CD14-positive monocyte (primary cell): Measurements from ENCODE around the gene CCDC85A. TPM values are rescaled to one million over a fixed set of nuclear protein-coding genes. Genes with fewer than 3 reads are reported as not detected.

Source experiments
- DNase-seq, 3 donors: peaks; one replicate each; pipeline ENCODE4 v3.0.0-alpha.2; 2011 to 2022
- H2AFZ ChIP-seq: 2 replicates; pipeline ENCODE4 v1.6.0; 2012; ENCODE audit warnings: mild to moderate bottlenecking, low read depth, low read length, inconsistent platforms; ENCODE audit not compliant: insufficient read depth, poor library complexity, severe bottlenecking
- H3K27ac ChIP-seq, 2 donors: 1 replicate in 1 of 2; 2 replicates in 1 of 2; pipeline ENCODE4 v1.5.1; 2012 to 2013; ENCODE audit warnings: low read length in 2 of 2, control low read depth in 1 of 2, inconsistent platforms in 1 of 2, low read depth in 1 of 2, mild to moderate bottlenecking in 1 of 2
- H3K27me3 ChIP-seq, 2 donors: one replicate each; pipeline versions ENCODE4 v1.6.0 to v1.6.1; 2011 to 2013; ENCODE audit warnings: low read length in 2 of 2; ENCODE audit not compliant: control insufficient read depth in 2 of 2, insufficient read depth in 2 of 2
- H3K36me3 ChIP-seq, 2 donors: replicated peaks in 1 of 2; 1 replicate in 1 of 2; 2 replicates in 1 of 2; pipeline versions ENCODE4 v1.5.1 to v1.6.1; 2012 to 2013; ENCODE audit warnings: low read length in 2 of 2, control low read depth in 1 of 2, inconsistent platforms in 1 of 2, mild to moderate bottlenecking in 1 of 2; ENCODE audit not compliant: insufficient read depth in 2 of 2, control insufficient read depth in 1 of 2
- H3K4me1 ChIP-seq, 2 donors: 1 replicate in 1 of 2; 2 replicates in 1 of 2; pipeline versions ENCODE4 v1.5.1 to v1.6.1; 2012 to 2013; ENCODE audit warnings: low read length in 2 of 2, control low read depth in 1 of 2, inconsistent platforms in 1 of 2, mild to moderate bottlenecking in 1 of 2, moderate library complexity in 1 of 2; ENCODE audit not compliant: insufficient read depth in 2 of 2, control insufficient read depth in 1 of 2
- H3K4me2 ChIP-seq: replicated peaks from 2 replicates; pipeline ENCODE3; 2012; ENCODE audit warnings: low read length, moderate library complexity, mild to moderate bottlenecking; ENCODE audit not compliant: poor library complexity, severe bottlenecking; ENCODE audit errors: extremely low read depth
- H3K4me3 ChIP-seq, 3 experiments: fragments of 200-600 bp in 1 of 3; sonication (generic) in 1 of 3; replicated peaks in 1 of 3; 1 replicate in 2 of 3; 2 replicates in 1 of 3; pipeline ENCODE4 v1.5.1; 2011 to 2013; ENCODE audit warnings: low read length in 3 of 3, mild to moderate bottlenecking in 3 of 3, control low read depth in 2 of 3, low read depth in 2 of 3, inconsistent platforms in 1 of 3, moderate library complexity in 1 of 3
- H3K79me2 ChIP-seq: 2 replicates; pipeline ENCODE4 v1.6.0; 2012; ENCODE audit warnings: mild to moderate bottlenecking, control low read depth, inconsistent platforms, low read length, moderate library complexity; ENCODE audit not compliant: insufficient read depth
- H3K9ac ChIP-seq: 2 replicates; pipeline ENCODE4 v1.6.0; 2017; ENCODE audit warnings: low read length, mild to moderate bottlenecking; ENCODE audit not compliant: insufficient read depth, poor library complexity, severe bottlenecking
- H3K9me3 ChIP-seq, 2 donors: replicated peaks in 1 of 2; 1 replicate in 1 of 2; 2 replicates in 1 of 2; pipeline versions ENCODE4 v1.5.1 to v1.6.1; 2012 to 2013; ENCODE audit warnings: low read length in 2 of 2, control low read depth in 1 of 2; ENCODE audit not compliant: control insufficient read depth in 1 of 2, insufficient read depth in 1 of 2
- H4K20me1 ChIP-seq: 2 replicates; pipeline ENCODE4 v1.6.0; 2012; ENCODE audit warnings: mild to moderate bottlenecking, low read length, control low read depth, moderate library complexity; ENCODE audit not compliant: insufficient read depth
- H3K27ac Mint-ChIP-seq, 7 donors: one replicate each; pipeline ENCODE4 v1.8.0; 2020; ENCODE audit warnings: mild to moderate bottlenecking in 7 of 7, mixed read lengths in 7 of 7, moderate library complexity in 6 of 7, inconsistent platforms in 2 of 7
- H3K27me3 Mint-ChIP-seq, 3 donors: one replicate each; pipeline ENCODE4 v1.8.0; 2021 to 2022; ENCODE audit warnings: low read depth in 3 of 3, mild to moderate bottlenecking in 3 of 3, mixed read lengths in 3 of 3, moderate library complexity in 3 of 3, inconsistent platforms in 1 of 3
- H3K36me3 Mint-ChIP-seq, 2 donors: one replicate each; pipeline ENCODE4 v1.8.0; 2020; ENCODE audit warnings: mixed read lengths in 2 of 2, inconsistent platforms in 1 of 2, mild to moderate bottlenecking in 1 of 2
- H3K4me1 Mint-ChIP-seq: one replicate; pipeline ENCODE4 v1.8.0; 2020; ENCODE audit warnings: mild to moderate bottlenecking, mixed read lengths
- H3K4me3 Mint-ChIP-seq, 2 donors: one replicate each; pipeline ENCODE4 v1.8.0; 2020; ENCODE audit warnings: mild to moderate bottlenecking in 2 of 2, mixed read lengths in 2 of 2, moderate library complexity in 1 of 2
- H3K9me3 Mint-ChIP-seq, 7 donors: one replicate each; pipeline ENCODE4 v1.8.0; 2020 to 2022; ENCODE audit warnings: mixed read lengths in 7 of 7, mild to moderate bottlenecking in 6 of 7, moderate library complexity in 6 of 7, inconsistent platforms in 2 of 7
- CTCF ChIP-seq: fragments of 200-600 bp; IDR thresholded peaks from one replicate; pipeline ENCODE4 v1.8.0; 2022; ENCODE audit warnings: antibody characterized with exemption, mild to moderate bottlenecking
- WGBS: methylation state at CpG from one replicate; pipeline ENCODE4 v1.1.5; 2013; ENCODE audit warnings: missing lambda C conversion rate; ENCODE audit not compliant: insufficient coverage; 5-methylcytosine and 5-hydroxymethylcytosine counted together
- intact Hi-C, 2 donors: fragments of 100-400 bp; cut with micrococcal nuclease; formaldehyde crosslinking; loops; one replicate each; pipeline versions ENCODE4 v1.15.0 to v1.15.1; 2023
- polyA plus RNA-seq, 3 donors: library from polyadenylated mRNA; depleted of rRNA in 1 of 3; unstranded in 2 of 3; stranded (reverse) in 1 of 3; fragments of 300-500 nt in 2 of 3; fragments of >200 nt in 1 of 3; fragmentation: Illumina TruSeq in 2 of 3; gene quantifications; 1 replicate in 2 of 3; 2 replicates in 1 of 3; pipeline ENCODE4 v1.2.3, GENCODE V29; 2012 to 2021

CCDC85A gene
- polyA plus RNA-seq, 3 donors = not detected

- intact Hi-C loops = no loop called here
- Histone ChIP-seq H3K4me3 (no peak overlapping the region), H3K36me3 (no peaks in the 10 kb centered on the region), H3K27me3 (no peaks in the 10 kb centered on the region), H3K9ac (no peak overlapping the region), H3K27ac (no peak overlapping the region), H2AFZ (no peak overlapping the region), H3K4me1 (no peaks in the 10 kb centered on the region), H4K20me1 (no peaks in the 10 kb centered on the region), H3K79me2 (no peaks in the 10 kb centered on the region), H3K4me2 (no peak overlapping the region), H3K9me3 (no peaks in the 10 kb centered on the region)
- Mint-ChIP-seq H3K27ac (no peak overlapping the region), H3K9me3 (peaks cover 0 to 4% (median 3%) of the 10 kb centered on the region in 7 donors), H3K27me3 (no peaks in the 10 kb centered on the region), H3K4me3 (no peak overlapping the region), H3K4me1 (no peaks in the 10 kb centered on the region), H3K36me3 (no peaks in the 10 kb centered on the region)
- TF ChIP-seq CTCF = no peak
- WGBS = no CpG with 5 or more reads among the region's 1 CpG
- DNase-seq = no peak
These were observed 129.7 kb downstream of the CCDC85A start for GRCh38 chr2:56313500-56313921.

GRCh38 chr2:56314371-56314770 is 130.6 kb downstream of the CCDC85A start:
- Histone ChIP-seq H3K79me2 (no peaks in the 10 kb centered on the region), H3K9me3 (no peaks in the 10 kb centered on the region), H3K27me3 (no peaks in the 10 kb centered on the region), H4K20me1 (no peaks in the 10 kb centered on the region), H3K36me3 (no peaks in the 10 kb centered on the region), H3K4me1 (no peaks in the 10 kb centered on the region), H3K9ac (no peak overlapping the region), H3K4me2 (no peak overlapping the region), H3K4me3 (no peak overlapping the region), H3K27ac (no peak overlapping the region), H2AFZ (no peak overlapping the region)
- Mint-ChIP-seq H3K4me3 (no peak overlapping the region), H3K27ac (no peak overlapping the region), H3K36me3 (no peaks in the 10 kb centered on the region), H3K27me3 (no peaks in the 10 kb centered on the region), H3K9me3 (peaks cover 0 to 6% (median 3%) of the 10 kb centered on the region in 7 donors), H3K4me1 (no peaks in the 10 kb centered on the region)
- intact Hi-C loops = no loop called here
- no peak for TF ChIP-seq CTCF
- no peak for DNase-seq
- WGBS = no CpG with 5 or more reads among the region's 1 CpG
